OCI-LY7 (cell line): ENCODE data around the gene PRR14.

Source experiments
- EZH2phosphoT487 ChIP-seq: fragments of 200-600 bp; sonication (generic); IDR thresholded peaks from 2 replicates; pipeline ENCODE4 v1.6.1; 2018; ENCODE audit warnings: low read depth, borderline replicate concordance, mild to moderate bottlenecking, mixed run types, antibody characterized with exemption, low read length, moderate library complexity, mixed read lengths
- TF ChIP-seq, protein P1 (sequence below): fragments of 200-600 bp; sonication (generic); conservative IDR thresholded peaks from 2 replicates; pipeline ENCODE4 v1.5.1; 2014; ENCODE audit warnings: mild to moderate bottlenecking, antibody characterized with exemption, low read length, moderate library complexity, mixed read lengths

DNA sequence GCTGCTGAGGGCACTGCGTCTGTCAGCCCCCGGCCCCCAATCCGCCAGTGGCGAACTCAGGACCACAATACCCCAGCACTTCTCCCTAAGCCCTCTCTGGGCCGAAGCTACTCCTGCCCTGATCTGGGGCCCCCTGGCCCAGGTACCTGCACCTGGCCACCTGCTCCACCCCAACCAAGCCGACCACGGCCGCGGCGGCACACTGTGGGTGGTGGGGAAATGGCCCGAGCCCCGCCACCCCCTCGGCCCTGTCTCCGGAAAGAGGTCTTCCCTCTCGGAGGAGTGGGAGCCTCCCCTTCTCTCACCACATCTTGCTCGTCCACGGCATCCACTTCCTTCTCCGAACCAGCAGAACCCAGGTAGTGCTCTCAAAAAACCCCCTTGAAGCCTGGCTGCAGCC is 4.1 kb downstream of the PRR14 start:
- TF ChIP-seq, protein P1, sequence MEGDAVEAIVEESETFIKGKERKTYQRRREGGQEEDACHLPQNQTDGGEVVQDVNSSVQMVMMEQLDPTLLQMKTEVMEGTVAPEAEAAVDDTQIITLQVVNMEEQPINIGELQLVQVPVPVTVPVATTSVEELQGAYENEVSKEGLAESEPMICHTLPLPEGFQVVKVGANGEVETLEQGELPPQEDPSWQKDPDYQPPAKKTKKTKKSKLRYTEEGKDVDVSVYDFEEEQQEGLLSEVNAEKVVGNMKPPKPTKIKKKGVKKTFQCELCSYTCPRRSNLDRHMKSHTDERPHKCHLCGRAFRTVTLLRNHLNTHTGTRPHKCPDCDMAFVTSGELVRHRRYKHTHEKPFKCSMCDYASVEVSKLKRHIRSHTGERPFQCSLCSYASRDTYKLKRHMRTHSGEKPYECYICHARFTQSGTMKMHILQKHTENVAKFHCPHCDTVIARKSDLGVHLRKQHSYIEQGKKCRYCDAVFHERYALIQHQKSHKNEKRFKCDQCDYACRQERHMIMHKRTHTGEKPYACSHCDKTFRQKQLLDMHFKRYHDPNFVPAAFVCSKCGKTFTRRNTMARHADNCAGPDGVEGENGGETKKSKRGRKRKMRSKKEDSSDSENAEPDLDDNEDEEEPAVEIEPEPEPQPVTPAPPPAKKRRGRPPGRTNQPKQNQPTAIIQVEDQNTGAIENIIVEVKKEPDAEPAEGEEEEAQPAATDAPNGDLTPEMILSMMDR, result no peak
- TF ChIP-seq EZH2phosphoT487, result no peak
